Activated CD8-positive, alpha-beta T cell treated with anti-CD3 and anti-CD28 coated beads for 36 hours (primary cell): ENCODE measurements around the gene CD244. TPM values are rescaled to one million over a fixed set of nuclear protein-coding genes. Genes with fewer than 3 reads are reported as not detected.
A peak's percentile ranks its signal among the peaks of the same experiment; 100 is the strongest.

Experiments
- ATAC-seq: fragments of 200-7000 bp; cut with Tn5 transposase; one replicate; pipeline ENCODE4 v1.10.0; 2021; ENCODE audit warnings: mild to moderate bottlenecking, moderate library complexity
- CTCF ChIA-PET: fragments of 350-600 bp; sonication (Branson Sonifier 250); formaldehyde crosslinking; loops from one replicate; lab custom pipeline; 2021; ENCODE audit warnings: antibody characterized with exemption; lab: Charles Lee
- POLR2A ChIA-PET: fragments of 350-600 bp; sonication (Branson Sonifier 250); formaldehyde crosslinking; loops from one replicate; lab custom pipeline; 2021; ENCODE audit warnings: antibody characterized with exemption; lab: Charles Lee
- DNase-seq: peaks from one replicate; pipeline ENCODE4 v3.0.0-alpha.2; 2020
- H3K27ac Mint-ChIP-seq: one replicate; pipeline ENCODE4 v1.8.0; 2021; ENCODE audit warnings: mild to moderate bottlenecking, mixed read lengths
- H3K27me3 Mint-ChIP-seq: one replicate; pipeline ENCODE4 v1.8.0; 2021; ENCODE audit warnings: mixed read lengths
- H3K36me3 Mint-ChIP-seq: one replicate; pipeline ENCODE4 v1.8.0; 2021; ENCODE audit warnings: low read depth, mixed read lengths
- H3K4me1 Mint-ChIP-seq: one replicate; pipeline ENCODE4 v1.8.0; 2021; ENCODE audit warnings: low read depth, mixed read lengths
- H3K4me3 Mint-ChIP-seq: one replicate; pipeline ENCODE4 v1.8.0; 2021; ENCODE audit warnings: mild to moderate bottlenecking, moderate library complexity, mixed read lengths
- H3K9me3 Mint-ChIP-seq: one replicate; pipeline ENCODE4 v1.8.0; 2021; ENCODE audit warnings: mixed read lengths
- CTCF ChIP-seq: fragments of 200-600 bp; IDR thresholded peaks from one replicate; pipeline ENCODE4 v1.8.0; 2022; ENCODE audit warnings: antibody characterized with exemption, mild to moderate bottlenecking
- intact Hi-C: fragments of 100-400 bp; cut with micrococcal nuclease; formaldehyde crosslinking; loops from one replicate; pipeline ENCODE4 v1.10.0; 2022
- total RNA-seq, 2 experiments: library from RNA; stranded (reverse); gene quantifications; one replicate each; pipeline ENCODE4 v1.2.3, GENCODE V29; 2021

CD244 gene
- total RNA-seq, 2 experiments from 2014 or later = 1.4 to 1.8 TPM

- TF ChIP-seq CTCF = no peak
- Mint-ChIP-seq H3K4me3 (no peak overlapping the region), H3K4me1 (peaks cover 28% of the 10 kb centered on the region), H3K27me3 (no peaks in the 10 kb centered on the region), H3K36me3 (no peaks in the 10 kb centered on the region), H3K27ac (peak overlapping the region; percentile 17), H3K9me3 (peaks cover 2% of the 10 kb centered on the region)
- intact Hi-C loops = no loop called here
- DNase-seq = no peak
- CTCF ChIA-PET = interaction anchor here (1.1 to 5.2 kb wide), 3 partner anchors 14 to 127 kb away, joined by 3 to 39 read pairs (median 3); no protein-coding TSS in a partner anchor
- no peak for ATAC-seq
- POLR2A ChIA-PET = no interaction called here
Measured at GRCh38 chr1:160858097-160858496, 4.6 kb downstream of the CD244 start.

- Mint-ChIP-seq H3K4me3 (no peak overlapping the region), H3K27me3 (no peaks in the 10 kb centered on the region), H3K27ac (no peak overlapping the region), H3K9me3 (peaks cover 2% of the 10 kb centered on the region), H3K4me1 (peaks cover 14% of the 10 kb centered on the region), H3K36me3 (no peaks in the 10 kb centered on the region)
- POLR2A ChIA-PET = interaction anchor here (1.1 to 2.2 kb wide), 4 partner anchors 14 to 117 kb away, joined by 3 to 8 read pairs (median 4); partner anchors contain the start of gene ITLN2
- peak; percentile 76 for DNase-seq
- CTCF ChIA-PET = interaction anchor here (1.0 to 5.2 kb wide), 9 partner anchors 19 to 142 kb away, joined by 3 to 39 read pairs (median 4); partner anchors contain the start of gene ITLN2
- peak; percentile 82 for ATAC-seq
- no peak for TF ChIP-seq CTCF
- intact Hi-C loops = no loop called here
Measured at GRCh38 chr1:160855181-160855981, 7.3 kb downstream of the CD244 start.

- intact Hi-C loops = no loop called here
- ChIA-PET POLR2A (interaction anchor here (0.8 kb wide), 1 partner anchor 23 kb away, joined by 3 read pairs; no protein-coding TSS in a partner anchor), CTCF (interaction anchor here (0.8 to 1.4 kb wide), 5 partner anchors 9 to 23 kb away, joined by 3 to 8 read pairs (median 4); partner anchors contain the start of gene CD244)
- DNase-seq (no peak), ATAC-seq (no peak)
- peaks cover 2% of the 10 kb centered on the region for H3K9me3 Mint-ChIP-seq
- H3K4me3 Mint-ChIP-seq = no peak overlapping the region
- peaks cover 15% of the 10 kb centered on the region for H3K4me1 Mint-ChIP-seq
- no peaks in the 10 kb centered on the region for H3K27me3 Mint-ChIP-seq
- no peaks in the 10 kb centered on the region for H3K36me3 Mint-ChIP-seq
- no peak for TF ChIP-seq CTCF
- peak overlapping the region; percentile 62 for H3K27ac Mint-ChIP-seq
Measured at GRCh38 chr1:160853754-160854153, 8.9 kb downstream of the CD244 start.

- no peak overlapping the region for H3K27ac Mint-ChIP-seq
- CTCF ChIA-PET = interaction anchor here (0.6 to 1.4 kb wide), 7 partner anchors 8 to 244 kb away, joined by 3 to 8 read pairs (median 4); partner anchors contain the start of gene CD244
- ATAC-seq = no peak
- no peak overlapping the region for H3K4me3 Mint-ChIP-seq
- POLR2A ChIA-PET = interaction anchor here (0.8 kb wide), 1 partner anchor 22 kb away, joined by 3 read pairs; no protein-coding TSS in a partner anchor
- no peaks in the 10 kb centered on the region for H3K27me3 Mint-ChIP-seq
- no peaks in the 10 kb centered on the region for H3K36me3 Mint-ChIP-seq
- DNase-seq = no peak
- peaks cover 13% of the 10 kb centered on the region for H3K4me1 Mint-ChIP-seq
- intact Hi-C loops = no loop called here
- peaks cover 2% of the 10 kb centered on the region for H3K9me3 Mint-ChIP-seq
- no peak for TF ChIP-seq CTCF
Measured at GRCh38 chr1:160853014-160853413, 9.7 kb downstream of the CD244 start.
